GM10266 (cell line): ENCODE results near the gene ATP10D.
"Not testable (repeated sequence)": the region's sequence is repeated elsewhere in the genome, so short reads cannot be mapped to it uniquely, and the experiment has no call there.

Source experiments
- DNase-seq: peaks from one replicate; pipeline ENCODE4 v3.0.0; 2012; ENCODE audit errors: extremely low spot score
- TF ChIP-seq, protein P1 (sequence below): IDR thresholded peaks from 2 replicates; pipeline ENCODE4 v1.5.1; 2012; ENCODE audit warnings: mild to moderate bottlenecking, low read depth; ENCODE audit not compliant: control insufficient read depth, insufficient read depth; ENCODE audit errors: missing control alignments

Gene ATP10D

DNA sequence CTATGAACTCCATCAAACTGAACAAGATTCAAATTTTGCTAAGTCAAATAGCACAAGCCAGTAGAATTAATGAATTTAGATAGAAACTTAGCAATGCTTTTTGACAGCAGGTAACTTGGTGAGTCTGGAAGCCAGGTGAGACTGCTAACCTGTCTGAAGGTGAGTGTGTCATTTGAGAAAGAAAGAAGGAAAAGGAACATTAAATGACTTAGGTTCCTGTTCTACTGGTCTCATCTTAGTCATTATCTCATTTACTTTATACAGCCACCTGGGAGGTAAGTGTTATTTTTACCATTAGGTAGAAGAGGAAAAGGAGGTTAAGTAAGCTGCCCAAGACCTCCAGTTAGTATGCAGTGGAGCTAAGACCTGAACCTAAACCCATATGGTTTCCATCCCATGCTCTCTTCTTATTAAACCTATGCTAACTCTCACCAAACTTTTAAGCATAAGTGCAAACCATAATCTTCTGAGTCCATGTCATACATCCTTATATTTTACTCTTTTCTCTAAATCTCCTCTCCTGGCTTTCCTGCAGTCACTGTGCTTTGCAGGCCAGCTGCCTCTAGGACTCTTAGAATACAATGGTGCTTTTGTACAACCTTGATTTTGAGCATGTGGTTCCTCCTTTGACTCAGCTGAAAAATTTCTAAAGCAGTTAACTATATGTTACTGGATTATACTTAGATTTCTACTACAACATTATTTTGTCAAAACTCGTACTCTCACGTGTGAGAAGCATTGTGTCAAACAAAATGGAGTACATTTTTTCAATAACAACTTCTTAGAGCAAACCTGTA is 68.5 kb downstream of the ATP10D start:
- no peak for DNase-seq
- TF ChIP-seq, protein P1, sequence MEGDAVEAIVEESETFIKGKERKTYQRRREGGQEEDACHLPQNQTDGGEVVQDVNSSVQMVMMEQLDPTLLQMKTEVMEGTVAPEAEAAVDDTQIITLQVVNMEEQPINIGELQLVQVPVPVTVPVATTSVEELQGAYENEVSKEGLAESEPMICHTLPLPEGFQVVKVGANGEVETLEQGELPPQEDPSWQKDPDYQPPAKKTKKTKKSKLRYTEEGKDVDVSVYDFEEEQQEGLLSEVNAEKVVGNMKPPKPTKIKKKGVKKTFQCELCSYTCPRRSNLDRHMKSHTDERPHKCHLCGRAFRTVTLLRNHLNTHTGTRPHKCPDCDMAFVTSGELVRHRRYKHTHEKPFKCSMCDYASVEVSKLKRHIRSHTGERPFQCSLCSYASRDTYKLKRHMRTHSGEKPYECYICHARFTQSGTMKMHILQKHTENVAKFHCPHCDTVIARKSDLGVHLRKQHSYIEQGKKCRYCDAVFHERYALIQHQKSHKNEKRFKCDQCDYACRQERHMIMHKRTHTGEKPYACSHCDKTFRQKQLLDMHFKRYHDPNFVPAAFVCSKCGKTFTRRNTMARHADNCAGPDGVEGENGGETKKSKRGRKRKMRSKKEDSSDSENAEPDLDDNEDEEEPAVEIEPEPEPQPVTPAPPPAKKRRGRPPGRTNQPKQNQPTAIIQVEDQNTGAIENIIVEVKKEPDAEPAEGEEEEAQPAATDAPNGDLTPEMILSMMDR, result no peak

DNA sequence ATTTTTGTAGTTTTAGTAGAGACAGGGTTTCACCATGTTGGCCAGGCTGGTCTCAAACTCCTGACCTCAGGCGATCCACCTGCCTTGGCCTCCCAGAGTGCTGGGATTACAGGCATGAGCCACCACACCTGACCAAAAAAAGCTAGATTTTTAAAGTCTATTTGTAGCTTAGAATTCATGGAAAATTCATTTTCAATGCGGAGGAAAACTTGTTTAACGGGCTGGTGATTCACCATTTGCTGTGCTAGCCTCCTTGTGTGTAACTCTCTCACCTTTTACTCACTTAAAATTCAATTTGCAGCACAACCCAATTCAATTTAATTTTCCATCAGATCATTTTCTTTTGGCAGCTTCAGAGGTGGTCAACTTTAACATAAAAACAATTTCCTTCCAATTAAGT is 70.8 kb downstream of the ATP10D start:
- DNase-seq, result not testable (repeated sequence)

- TF ChIP-seq, protein P1, result no peak
- DNase-seq, result no peak
These were observed 72.2 kb downstream of the ATP10D start for GRCh38 chr4:47557255-47557654.

DNA sequence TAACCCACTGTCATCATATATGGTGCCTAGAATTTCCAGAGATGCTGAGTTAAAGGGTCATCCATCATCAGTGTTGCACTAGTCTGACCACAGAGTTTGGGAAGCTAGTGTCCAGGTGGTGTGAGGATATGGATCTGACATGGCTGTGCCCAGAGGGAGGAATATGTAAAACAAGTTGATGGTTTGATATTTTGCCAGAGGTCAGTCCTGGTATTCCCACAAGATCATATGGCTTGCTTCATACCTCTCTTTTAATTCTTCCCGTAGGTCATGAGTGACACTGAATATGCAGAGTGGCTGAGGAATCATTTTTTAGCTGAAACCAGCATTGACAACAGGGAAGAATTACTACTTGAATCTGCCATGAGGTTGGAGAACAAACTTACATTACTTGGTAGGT is 75.6 kb downstream of the ATP10D start:
- DNase-seq, result no peak
- TF ChIP-seq, protein P1, result no peak

DNA sequence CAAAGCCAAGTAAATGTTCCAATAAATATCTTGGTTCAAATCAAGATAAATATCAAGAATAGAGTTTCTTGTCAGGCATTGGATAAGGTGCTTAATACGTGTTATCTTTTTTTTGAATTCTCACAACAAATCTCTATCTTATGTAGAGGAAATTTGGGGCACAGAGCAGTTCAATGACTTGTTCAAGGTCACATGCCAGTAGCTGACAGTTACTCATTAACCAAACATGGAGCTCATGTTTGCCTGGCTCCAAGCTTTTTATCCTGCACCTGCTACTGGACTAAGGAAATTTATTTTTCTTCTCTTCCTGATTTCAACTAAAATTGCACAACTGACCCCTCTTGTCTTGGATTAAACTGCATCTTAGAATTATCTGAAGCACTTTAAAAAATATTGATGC is 76.3 kb downstream of the ATP10D start:
- TF ChIP-seq, protein P1, result no peak
- DNase-seq, result no peak

DNA sequence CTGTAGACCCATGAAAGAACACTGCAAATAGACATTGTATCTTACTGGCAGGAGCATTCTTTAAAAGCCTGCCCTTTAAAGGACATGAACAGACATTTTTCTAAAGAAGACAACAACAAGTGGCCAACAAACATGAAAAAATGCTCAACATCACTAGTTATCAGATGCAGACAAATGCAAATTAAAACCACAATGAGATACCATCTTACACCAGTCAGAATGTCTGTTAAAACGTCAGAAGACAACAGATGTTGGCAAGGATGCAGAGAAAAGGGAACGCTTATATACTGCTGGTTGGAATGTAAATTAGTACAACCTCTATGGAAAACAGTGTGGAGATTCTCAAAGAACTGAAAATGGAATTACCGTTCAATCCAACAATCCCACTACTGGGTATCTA is 77.2 kb downstream of the ATP10D start:
- TF ChIP-seq, protein P1, result no peak
- no peak for DNase-seq

GRCh38 chr4:47566566-47566965 is 81.5 kb downstream of the ATP10D start:
- TF ChIP-seq, protein P1, result no peak
- DNase-seq, result no peak

DNA sequence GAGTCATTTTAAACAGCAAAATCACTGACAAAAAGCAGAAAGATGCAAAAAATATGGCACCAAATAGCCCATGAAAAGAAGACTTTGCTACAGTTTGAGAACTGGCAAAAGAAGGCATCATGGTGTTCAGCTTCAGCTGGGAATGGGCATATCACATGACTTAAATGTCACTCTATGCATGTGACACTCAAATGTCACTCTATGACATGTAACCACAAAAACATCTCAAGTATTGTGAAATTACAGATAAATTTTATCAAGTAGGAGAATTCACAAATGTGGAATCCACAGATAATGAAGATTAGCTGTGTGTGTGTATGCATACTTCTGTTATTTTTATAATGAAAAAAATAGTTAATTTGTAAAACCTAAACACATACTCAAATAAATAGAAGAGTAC is 81.9 kb downstream of the ATP10D start:
- TF ChIP-seq, protein P1, result no peak
- DNase-seq, result no peak
